ENCODE measurements around the gene TNIK. TPM values are rescaled to one million over a fixed set of nuclear protein-coding genes. Genes with fewer than 3 reads are reported as not detected.
"Not testable (repeated sequence)": the region's sequence is repeated elsewhere in the genome, so short reads cannot be mapped to it uniquely, and the experiment has no call there.

TNIK gene
- total RNA-seq, 2 experiments from 2014 or later: 32.1 to 39.2 TPM

- ATAC-seq: no peak
- POLR2A ChIA-PET: no interaction called here
- no peak overlapping the region for H3K27ac Mint-ChIP-seq
Observed at GRCh38 chr3:171393032-171393744, 67.0 kb downstream of the TNIK start.

DNA sequence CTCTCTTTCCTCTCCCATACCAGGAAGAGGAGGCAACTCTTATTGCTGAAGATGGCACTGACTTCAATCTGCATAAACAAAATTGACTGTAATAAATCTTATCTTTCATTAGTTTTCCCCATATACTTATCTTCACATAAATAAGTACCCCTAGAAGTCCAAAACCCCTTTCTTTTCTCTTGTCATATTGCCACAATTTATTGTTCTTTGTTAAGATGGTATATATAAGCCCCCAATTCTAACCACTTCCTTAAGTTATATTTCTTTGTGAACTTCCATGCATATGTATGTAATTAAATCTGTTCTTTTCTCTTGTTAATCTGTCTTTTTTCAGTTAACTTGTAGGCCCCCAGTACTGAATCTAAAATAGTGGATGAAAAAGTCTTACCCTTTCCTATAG is 68.8 kb downstream of the TNIK start:
- POLR2A ChIA-PET: no interaction called here
- no peaks in the 10 kb centered on the region for H3K27me3 Mint-ChIP-seq (ENCODE audit: low read depth)
- no peak for ATAC-seq
- H3K4me3 Mint-ChIP-seq: no peak overlapping the region
- H3K4me1 Mint-ChIP-seq (ENCODE audit: low read depth): no peaks in the 10 kb centered on the region
- H3K36me3 Mint-ChIP-seq (ENCODE audit: low read depth): peaks cover 18% of the 10 kb centered on the region
- no peak for DNase-seq
- peaks cover 14% of the 10 kb centered on the region for H3K9me3 Mint-ChIP-seq (ENCODE audit: insufficient read depth)
- CTCF ChIA-PET: no interaction called here
- no peak overlapping the region for H3K27ac Mint-ChIP-seq

More at GRCh38 chr3:171393032-171393744, 67.0 kb downstream of the TNIK start:
- no peak overlapping the region for H3K4me3 Mint-ChIP-seq
- H3K4me1 Mint-ChIP-seq (ENCODE audit: low read depth): no peaks in the 10 kb centered on the region
- peaks cover 14% of the 10 kb centered on the region for H3K9me3 Mint-ChIP-seq (ENCODE audit: insufficient read depth)
- H3K36me3 Mint-ChIP-seq (ENCODE audit: low read depth): peaks cover 18% of the 10 kb centered on the region
- CTCF ChIA-PET: interaction anchor here (1.4 kb wide), 1 partner anchor 8 kb away, joined by 3 read pairs; no protein-coding TSS in a partner anchor
- no peak for DNase-seq
- H3K27me3 Mint-ChIP-seq (ENCODE audit: low read depth): no peaks in the 10 kb centered on the region

DNA sequence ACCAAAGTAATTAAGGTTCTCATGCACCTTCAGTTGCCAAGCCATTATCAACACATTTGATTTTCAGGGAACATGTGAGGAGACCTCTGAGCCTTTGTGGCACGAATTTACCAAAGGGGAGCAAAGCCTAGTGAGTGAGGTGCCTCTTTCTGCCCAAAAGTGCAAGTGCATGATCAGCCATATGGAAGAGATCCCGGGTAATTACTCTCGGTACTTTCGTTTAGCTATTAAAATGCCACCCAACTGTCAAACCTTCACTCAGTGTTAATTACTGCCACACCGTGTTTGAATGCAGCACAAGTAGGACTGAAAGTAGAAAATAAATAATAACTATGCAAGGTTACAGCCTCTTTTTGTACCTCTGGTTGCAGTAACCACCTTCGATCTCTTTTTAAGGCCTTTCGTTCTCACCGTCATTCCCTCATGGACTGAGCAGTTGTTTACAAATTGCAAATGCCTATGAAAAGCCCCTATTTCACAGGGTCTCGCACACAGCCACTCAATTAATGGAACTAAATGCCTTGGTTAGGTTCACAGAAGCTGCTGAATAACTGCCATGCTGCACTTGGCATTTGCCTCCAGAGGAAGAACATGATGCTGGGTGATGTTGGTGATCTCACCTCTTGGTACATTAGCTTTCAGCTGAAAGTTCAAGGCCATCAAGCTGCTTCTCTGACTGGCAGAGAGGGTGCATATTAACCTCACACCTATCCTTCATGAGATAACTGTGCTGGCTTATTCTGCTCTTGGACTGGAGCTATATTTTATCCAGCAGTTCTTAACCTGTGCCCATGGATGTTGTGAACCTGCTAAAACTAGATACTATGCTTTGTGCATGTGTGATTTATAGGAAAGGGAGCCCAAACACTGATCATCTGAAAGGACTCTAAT is 69.9 kb downstream of the TNIK start:
- ATAC-seq: no peak
- POLR2A ChIA-PET: interaction anchor here (0.6 kb wide), 1 partner anchor 977 kb away, joined by 5 read pairs; no protein-coding TSS in a partner anchor
- H3K4me3 Mint-ChIP-seq: no peak overlapping the region

GRCh38 chr3:171389491-171389890 is 70.7 kb downstream of the TNIK start:
- ATAC-seq (no peak), DNase-seq (no peak)
- Mint-ChIP-seq H3K27ac (no peak overlapping the region), H3K27me3 (ENCODE audit: low read depth) (no peaks in the 10 kb centered on the region), H3K36me3 (ENCODE audit: low read depth) (peaks cover 14% of the 10 kb centered on the region), H3K9me3 (ENCODE audit: insufficient read depth) (peaks cover 14% of the 10 kb centered on the region), H3K4me3 (no peak overlapping the region), H3K4me1 (ENCODE audit: low read depth) (no peaks in the 10 kb centered on the region)
- POLR2A ChIA-PET: interaction anchor here (0.6 kb wide), 1 partner anchor 977 kb away, joined by 5 read pairs; no protein-coding TSS in a partner anchor
- CTCF ChIA-PET: no interaction called here

More for the DNA sequence above, 69.9 kb downstream of the TNIK start:
- Mint-ChIP-seq H3K27ac (no peak overlapping the region), H3K9me3 (ENCODE audit: insufficient read depth) (peaks cover 14% of the 10 kb centered on the region), H3K27me3 (ENCODE audit: low read depth) (no peaks in the 10 kb centered on the region), H3K4me1 (ENCODE audit: low read depth) (no peaks in the 10 kb centered on the region), H3K36me3 (ENCODE audit: low read depth) (peaks cover 18% of the 10 kb centered on the region)
- CTCF ChIA-PET: no interaction called here
- no peak for DNase-seq

- Mint-ChIP-seq H3K36me3 (ENCODE audit: low read depth) (peaks cover 14% of the 10 kb centered on the region), H3K27ac (no peak overlapping the region), H3K4me3 (no peak overlapping the region), H3K4me1 (ENCODE audit: low read depth) (peaks cover 9% of the 10 kb centered on the region), H3K27me3 (ENCODE audit: low read depth) (no peaks in the 10 kb centered on the region), H3K9me3 (ENCODE audit: insufficient read depth) (peaks cover 14% of the 10 kb centered on the region)
- DNase-seq (no peak), ATAC-seq (no peak)
- ChIA-PET POLR2A (no interaction called here), CTCF (no interaction called here)
Observed at GRCh38 chr3:171388527-171388926, 71.7 kb downstream of the TNIK start.

DNA sequence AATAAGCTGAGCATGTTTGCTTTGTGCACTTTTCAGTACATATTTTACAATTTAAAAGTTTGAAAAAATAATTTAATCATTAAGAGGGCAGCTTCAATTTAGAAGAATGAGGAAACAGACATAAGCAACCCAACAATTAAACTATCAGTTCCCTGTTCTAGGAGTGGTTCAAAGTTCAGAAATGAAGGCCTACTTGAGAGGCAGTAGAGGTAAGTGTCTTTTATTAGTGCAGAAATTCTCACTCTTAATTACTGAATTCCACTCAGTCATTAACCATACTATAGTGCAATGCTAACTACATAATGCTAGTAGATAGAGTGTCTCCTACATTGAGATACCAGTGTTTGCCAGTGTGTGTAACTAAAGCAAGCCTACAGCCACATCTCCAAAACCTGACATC is 73.1 kb downstream of the TNIK start:
- POLR2A ChIA-PET: no interaction called here
- ATAC-seq (no peak), DNase-seq (no peak)
- H3K9me3 Mint-ChIP-seq (ENCODE audit: insufficient read depth): peaks cover 13% of the 10 kb centered on the region
- peaks cover 12% of the 10 kb centered on the region for H3K36me3 Mint-ChIP-seq (ENCODE audit: low read depth)
- H3K27ac Mint-ChIP-seq: no peak overlapping the region
- H3K4me3 Mint-ChIP-seq: no peak overlapping the region
- H3K27me3 Mint-ChIP-seq (ENCODE audit: low read depth): no peaks in the 10 kb centered on the region
- CTCF ChIA-PET: no interaction called here
- peaks cover 9% of the 10 kb centered on the region for H3K4me1 Mint-ChIP-seq (ENCODE audit: low read depth)

GRCh38 chr3:171385086-171385485 is 75.1 kb downstream of the TNIK start:
- no peaks in the 10 kb centered on the region for H3K27me3 Mint-ChIP-seq (ENCODE audit: low read depth)
- no peak overlapping the region for H3K4me3 Mint-ChIP-seq
- H3K4me1 Mint-ChIP-seq (ENCODE audit: low read depth): peaks cover 9% of the 10 kb centered on the region
- H3K36me3 Mint-ChIP-seq (ENCODE audit: low read depth): no peaks in the 10 kb centered on the region
- ATAC-seq (no peak), DNase-seq (no peak)
- ChIA-PET POLR2A (no interaction called here), CTCF (interaction anchor here (1.1 kb wide), 1 partner anchor 8 kb away, joined by 3 read pairs; no protein-coding TSS in a partner anchor)
- no peaks in the 10 kb centered on the region for H3K9me3 Mint-ChIP-seq (ENCODE audit: insufficient read depth)
- H3K27ac Mint-ChIP-seq: no peak overlapping the region

DNA sequence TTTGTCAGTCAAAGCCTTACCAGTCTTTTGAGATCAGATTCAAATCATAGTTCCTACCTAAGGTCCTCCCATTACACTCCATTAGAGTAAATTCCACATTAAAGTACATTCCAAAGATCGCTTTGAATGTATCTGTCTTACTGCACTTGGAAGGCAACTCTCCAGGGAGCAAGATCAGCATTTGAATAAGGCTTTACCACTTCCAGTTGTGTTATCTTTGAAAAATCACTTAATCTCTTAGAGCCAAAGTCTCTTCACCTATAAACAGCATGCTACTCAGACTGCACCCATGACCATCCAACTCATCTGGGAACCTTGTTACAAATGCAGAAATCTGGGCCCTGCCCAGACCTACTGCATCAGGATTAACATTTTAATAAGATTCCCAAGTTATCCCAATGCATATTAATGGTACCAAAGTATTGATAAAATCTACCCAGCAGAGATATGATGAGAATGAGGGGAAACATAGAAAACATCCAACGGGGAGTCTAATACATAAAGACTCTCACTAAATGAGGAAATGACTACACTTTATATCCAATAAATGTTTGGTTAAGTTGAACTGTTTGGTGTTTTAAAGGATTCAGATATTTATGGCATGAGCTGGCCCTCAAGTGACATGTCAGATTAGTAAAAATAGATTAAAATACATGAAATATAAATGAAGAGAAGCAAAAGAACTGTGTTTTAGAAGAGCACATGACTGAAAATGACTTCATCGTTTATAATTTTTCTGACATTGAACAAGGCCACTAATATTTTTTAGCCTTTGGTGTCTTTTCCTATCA is 75.9 kb downstream of the TNIK start:
- ChIA-PET POLR2A (no interaction called here), CTCF (interaction anchor here (1.1 kb wide), 1 partner anchor 9 kb away, joined by 3 read pairs; no protein-coding TSS in a partner anchor)
- Mint-ChIP-seq H3K36me3 (ENCODE audit: low read depth) (no peaks in the 10 kb centered on the region), H3K4me1 (ENCODE audit: low read depth) (peaks cover 9% of the 10 kb centered on the region), H3K4me3 (no peak overlapping the region), H3K9me3 (ENCODE audit: insufficient read depth) (no peaks in the 10 kb centered on the region), H3K27me3 (ENCODE audit: low read depth) (no peaks in the 10 kb centered on the region), H3K27ac (no peak overlapping the region)
- ATAC-seq: no peak
- no peak for DNase-seq

- CTCF ChIA-PET: no interaction called here
- Mint-ChIP-seq H3K9me3 (ENCODE audit: insufficient read depth) (no peaks in the 10 kb centered on the region), H3K36me3 (ENCODE audit: low read depth) (no peaks in the 10 kb centered on the region), H3K27ac (no peak overlapping the region), H3K4me3 (no peak overlapping the region), H3K4me1 (ENCODE audit: low read depth) (peaks cover 9% of the 10 kb centered on the region), H3K27me3 (ENCODE audit: low read depth) (no peaks in the 10 kb centered on the region)
- POLR2A ChIA-PET: no interaction called here
- ATAC-seq: no peak
- DNase-seq: no peak
Observed at GRCh38 chr3:171383206-171384018, 76.8 kb downstream of the TNIK start.

DNA sequence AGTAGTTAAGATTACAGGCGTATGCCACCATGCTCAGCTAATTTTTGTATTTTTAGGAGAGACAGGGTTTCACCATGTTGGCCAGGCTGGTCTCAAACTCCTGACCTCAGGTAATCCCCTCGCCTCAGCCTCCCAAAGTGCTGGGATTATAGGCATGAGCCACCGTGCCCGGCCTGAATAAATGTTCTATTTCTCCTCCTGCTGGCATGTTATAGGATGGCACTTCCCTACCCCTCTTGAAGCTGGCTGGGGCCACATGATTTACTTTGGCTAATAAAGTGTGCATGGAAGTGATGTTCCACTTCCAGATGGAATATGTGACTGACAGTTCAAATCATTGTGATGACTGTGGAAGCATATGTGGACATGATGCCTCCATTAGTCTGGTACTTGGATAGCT is 77.9 kb downstream of the TNIK start:
- H3K27ac Mint-ChIP-seq; POLR2A ChIA-PET; DNase-seq; H3K4me3 Mint-ChIP-seq; H3K9me3 Mint-ChIP-seq (ENCODE audit: insufficient read depth); ATAC-seq; H3K36me3 Mint-ChIP-seq (ENCODE audit: low read depth); H3K27me3 Mint-ChIP-seq (ENCODE audit: low read depth); H3K4me1 Mint-ChIP-seq (ENCODE audit: low read depth): not testable (repeated sequence)
- CTCF ChIA-PET: interaction anchor here (0.6 to 0.8 kb wide), 2 partner anchors 10 to 52 kb away, joined by 3 to 4 read pairs; no protein-coding TSS in a partner anchor
